T-helper 2 cell treated with Interferon-gamma antibody and Interleukin-4, amounts not matched to agents 5 μg/mL and 100 μg/mL, for 36 hours (primary cell): Measurements from ENCODE around the gene TMEM59L.
"Not testable (repeated sequence)": the region's sequence is repeated elsewhere in the genome, so short reads cannot be mapped to it uniquely, and the experiment has no call there.

ENCODE experiments used
- DNase-seq: peaks from one replicate; pipeline ENCODE4 v3.0.0; 2021; ENCODE audit warnings: low spot score
- H3K27ac Mint-ChIP-seq: one replicate; pipeline ENCODE4 v1.8.0; 2021; ENCODE audit warnings: mild to moderate bottlenecking, mixed read lengths
- H3K27me3 Mint-ChIP-seq: one replicate; pipeline ENCODE4 v1.8.0; 2021; ENCODE audit warnings: low read depth, mixed read lengths
- H3K36me3 Mint-ChIP-seq: one replicate; pipeline ENCODE4 v1.8.0; 2021; ENCODE audit warnings: low read depth, mixed read lengths
- H3K4me1 Mint-ChIP-seq: one replicate; pipeline ENCODE4 v1.8.0; 2021; ENCODE audit warnings: low read depth, mixed read lengths
- H3K4me3 Mint-ChIP-seq: one replicate; pipeline ENCODE4 v1.8.0; 2022; ENCODE audit warnings: mild to moderate bottlenecking, moderate library complexity, mixed read lengths
- H3K9me3 Mint-ChIP-seq: one replicate; pipeline ENCODE4 v1.8.0; 2021; ENCODE audit warnings: mixed read lengths

TMEM59L gene

GRCh38 chr19:18600692-18601397 is 11.8 kb upstream of the TMEM59L start:
- peaks cover 39% of the 10 kb centered on the region for H3K27me3 Mint-ChIP-seq

GRCh38 chr19:18601875-18602274 is 10.8 kb upstream of the TMEM59L start:
- DNase-seq = no peak
- H3K27me3 Mint-ChIP-seq = peaks cover 33% of the 10 kb centered on the region
- H3K27ac Mint-ChIP-seq = no peak overlapping the region
- no peaks in the 10 kb centered on the region for H3K9me3 Mint-ChIP-seq
- H3K4me3 Mint-ChIP-seq = no peak overlapping the region
- H3K36me3 Mint-ChIP-seq = no peaks in the 10 kb centered on the region
- no peaks in the 10 kb centered on the region for H3K4me1 Mint-ChIP-seq

More at GRCh38 chr19:18600692-18601397, 11.8 kb upstream of the TMEM59L start:
- H3K27ac Mint-ChIP-seq, H3K36me3 Mint-ChIP-seq, H3K4me1 Mint-ChIP-seq, DNase-seq, H3K9me3 Mint-ChIP-seq, H3K4me3 Mint-ChIP-seq: not testable (repeated sequence)

- Mint-ChIP-seq H3K4me1 (no peaks in the 10 kb centered on the region), H3K27ac (no peak overlapping the region), H3K27me3 (peaks cover 45% of the 10 kb centered on the region)
These were observed 9.3 kb upstream of the TMEM59L start for GRCh38 chr19:18603255-18603957.

GRCh38 chr19:18603958-18604819 is 8.5 kb upstream of the TMEM59L start:
- H3K9me3 Mint-ChIP-seq = no peaks in the 10 kb centered on the region
- H3K4me1 Mint-ChIP-seq = no peaks in the 10 kb centered on the region
- DNase-seq = no peak
- H3K27me3 Mint-ChIP-seq = peaks cover 53% of the 10 kb centered on the region
- H3K36me3 Mint-ChIP-seq = no peaks in the 10 kb centered on the region
- H3K27ac Mint-ChIP-seq = no peak overlapping the region
- no peak overlapping the region for H3K4me3 Mint-ChIP-seq

More at GRCh38 chr19:18603255-18603957, 9.3 kb upstream of the TMEM59L start:
- H3K36me3 Mint-ChIP-seq = no peaks in the 10 kb centered on the region
- no peaks in the 10 kb centered on the region for H3K9me3 Mint-ChIP-seq
- DNase-seq = no peak
- no peak overlapping the region for H3K4me3 Mint-ChIP-seq

GRCh38 chr19:18604820-18605159 is 7.9 kb upstream of the TMEM59L start:
- no peaks in the 10 kb centered on the region for H3K9me3 Mint-ChIP-seq
- no peaks in the 10 kb centered on the region for H3K4me1 Mint-ChIP-seq
- no peaks in the 10 kb centered on the region for H3K36me3 Mint-ChIP-seq
- H3K27me3 Mint-ChIP-seq = peaks cover 59% of the 10 kb centered on the region
- no peak overlapping the region for H3K4me3 Mint-ChIP-seq
- DNase-seq = no peak
- H3K27ac Mint-ChIP-seq = no peak overlapping the region

GRCh38 chr19:18605196-18605545 is 7.5 kb upstream of the TMEM59L start:
- H3K27me3 Mint-ChIP-seq = peaks cover 63% of the 10 kb centered on the region

GRCh38 chr19:18605546-18606280 is 7.0 kb upstream of the TMEM59L start:
- H3K36me3 Mint-ChIP-seq = no peaks in the 10 kb centered on the region
- peaks cover 67% of the 10 kb centered on the region for H3K27me3 Mint-ChIP-seq
- no peaks in the 10 kb centered on the region for H3K4me1 Mint-ChIP-seq
- DNase-seq = no peak
- no peaks in the 10 kb centered on the region for H3K9me3 Mint-ChIP-seq
- no peak overlapping the region for H3K27ac Mint-ChIP-seq
- H3K4me3 Mint-ChIP-seq = no peak overlapping the region

More at GRCh38 chr19:18605196-18605545, 7.5 kb upstream of the TMEM59L start:
- no peak overlapping the region for H3K4me3 Mint-ChIP-seq
- no peaks in the 10 kb centered on the region for H3K4me1 Mint-ChIP-seq
- DNase-seq = no peak
- H3K27ac Mint-ChIP-seq = no peak overlapping the region
- no peaks in the 10 kb centered on the region for H3K9me3 Mint-ChIP-seq
- H3K36me3 Mint-ChIP-seq = no peaks in the 10 kb centered on the region

GRCh38 chr19:18606281-18607225 is 6.1 kb upstream of the TMEM59L start, which contains the start of gene CRLF1:
Gene CRLF1, minus strand, starts transcription at chr19:18606799. Its CDS starts 143 bp downstream, at chr19:18606656.
- Mint-ChIP-seq H3K4me1 (peaks cover 2% of the 10 kb centered on the region), H3K36me3 (no peaks in the 10 kb centered on the region), H3K27me3 (peaks cover 73% of the 10 kb centered on the region), H3K27ac (no peak within 1 kb of the TSS), H3K4me3 (no peak within 1 kb of the TSS), H3K9me3 (no peaks in the 10 kb centered on the region)
- no peak for DNase-seq

- Mint-ChIP-seq H3K4me3 (no peak overlapping the region), H3K36me3 (no peaks in the 10 kb centered on the region), H3K9me3 (no peaks in the 10 kb centered on the region), H3K4me1 (peaks cover 4% of the 10 kb centered on the region), H3K27ac (no peak overlapping the region), H3K27me3 (peaks cover 76% of the 10 kb centered on the region)
- DNase-seq = no peak
These were observed 5.2 kb upstream of the TMEM59L start for GRCh38 chr19:18607226-18608101.

- H3K9me3 Mint-ChIP-seq = no peaks in the 10 kb centered on the region
- H3K4me1 Mint-ChIP-seq = peaks cover 5% of the 10 kb centered on the region
- no peak overlapping the region for H3K4me3 Mint-ChIP-seq
- H3K36me3 Mint-ChIP-seq = no peaks in the 10 kb centered on the region
- H3K27me3 Mint-ChIP-seq = peaks cover 72% of the 10 kb centered on the region
- DNase-seq = no peak
- no peak overlapping the region for H3K27ac Mint-ChIP-seq
These were observed 4.4 kb upstream of the TMEM59L start for GRCh38 chr19:18608102-18608804.

- no peak for DNase-seq
- no peak overlapping the region for H3K4me3 Mint-ChIP-seq
- no peaks in the 10 kb centered on the region for H3K36me3 Mint-ChIP-seq
- no peak overlapping the region for H3K27ac Mint-ChIP-seq
- H3K4me1 Mint-ChIP-seq = peaks cover 5% of the 10 kb centered on the region
- H3K27me3 Mint-ChIP-seq = peaks cover 76% of the 10 kb centered on the region
- H3K9me3 Mint-ChIP-seq = no peaks in the 10 kb centered on the region
These were observed 3.6 kb upstream of the TMEM59L start for GRCh38 chr19:18608805-18609716.
